Glutamatergic neuron (in vitro differentiated cells): Measurements from ENCODE around the gene ASB2. TPM values are rescaled to one million over a fixed set of nuclear protein-coding genes. Genes with fewer than 3 reads are reported as not detected.

Experiments
- DNase-seq: peaks from one replicate; pipeline ENCODE4 v3.0.0; 2022
- H3K27ac Mint-ChIP-seq: one replicate; pipeline ENCODE4 v1.8.0; 2020; ENCODE audit warnings: mild to moderate bottlenecking, mixed read lengths, inconsistent platforms; ENCODE audit not compliant: unreplicated experiment
- H3K27me3 Mint-ChIP-seq: one replicate; pipeline ENCODE4 v1.8.0; 2020; ENCODE audit warnings: mild to moderate bottlenecking, moderate library complexity, mixed read lengths, inconsistent platforms; ENCODE audit not compliant: unreplicated experiment
- H3K36me3 Mint-ChIP-seq: one replicate; pipeline ENCODE4 v1.8.0; 2020; ENCODE audit warnings: mild to moderate bottlenecking, mixed read lengths, inconsistent platforms; ENCODE audit not compliant: unreplicated experiment
- H3K4me1 Mint-ChIP-seq: one replicate; pipeline ENCODE4 v1.8.0; 2020; ENCODE audit warnings: mild to moderate bottlenecking, low read depth, mixed read lengths, inconsistent platforms; ENCODE audit not compliant: unreplicated experiment
- H3K4me3 Mint-ChIP-seq: one replicate; pipeline ENCODE4 v1.8.0; 2020; ENCODE audit warnings: mild to moderate bottlenecking, mixed read lengths, inconsistent platforms; ENCODE audit not compliant: unreplicated experiment
- H3K9me3 Mint-ChIP-seq: one replicate; pipeline ENCODE4 v1.8.0; 2020; ENCODE audit warnings: mild to moderate bottlenecking, moderate library complexity, mixed read lengths, inconsistent platforms; ENCODE audit not compliant: unreplicated experiment
- total RNA-seq: library from RNA; stranded (reverse); fragmentation: NEBNext Ultra II Directional; extraction: Animal tissue kit (Norgen Biotek cat#: 25700); gene quantifications from one replicate; pipeline ENCODE4 v1.2.1, GENCODE V29; 2021; ENCODE audit not compliant: unreplicated experiment
- TF ChIP-seq, protein P1 (sequence below): fragments of 200-600 bp; sonication (generic); IDR thresholded peaks from one replicate; pipeline ENCODE4 v1.5.0; 2021; ENCODE audit not compliant: partially characterized antibody, unreplicated experiment

The ASB2 gene
- total RNA-seq, 1 donor from 2014 or later, result 16.6 TPM

DNA sequence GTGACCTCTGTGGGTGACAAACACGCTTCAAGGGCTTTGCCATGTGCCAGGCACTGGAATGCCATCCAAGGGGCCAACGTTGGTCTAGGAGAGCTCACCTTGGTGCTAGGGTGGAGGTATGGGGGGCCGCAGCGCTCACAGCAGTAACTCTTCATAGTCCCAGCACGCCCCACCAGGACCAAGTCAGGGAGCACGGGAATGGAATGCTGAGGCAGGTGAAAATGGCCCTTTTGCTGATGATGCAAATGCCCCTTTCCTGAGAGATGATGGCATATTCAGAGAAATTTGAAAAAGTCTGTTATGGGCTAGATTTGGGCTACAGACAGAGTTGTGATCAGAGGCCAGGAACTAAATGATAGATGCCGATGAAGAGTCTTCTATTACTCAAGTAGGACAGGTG, 59.2 kb downstream of the ASB2 start:
- H3K4me1 Mint-ChIP-seq, result no peaks in the 10 kb centered on the region
- no peaks in the 10 kb centered on the region for H3K9me3 Mint-ChIP-seq
- no peak overlapping the region for H3K4me3 Mint-ChIP-seq
- TF ChIP-seq, protein P1, sequence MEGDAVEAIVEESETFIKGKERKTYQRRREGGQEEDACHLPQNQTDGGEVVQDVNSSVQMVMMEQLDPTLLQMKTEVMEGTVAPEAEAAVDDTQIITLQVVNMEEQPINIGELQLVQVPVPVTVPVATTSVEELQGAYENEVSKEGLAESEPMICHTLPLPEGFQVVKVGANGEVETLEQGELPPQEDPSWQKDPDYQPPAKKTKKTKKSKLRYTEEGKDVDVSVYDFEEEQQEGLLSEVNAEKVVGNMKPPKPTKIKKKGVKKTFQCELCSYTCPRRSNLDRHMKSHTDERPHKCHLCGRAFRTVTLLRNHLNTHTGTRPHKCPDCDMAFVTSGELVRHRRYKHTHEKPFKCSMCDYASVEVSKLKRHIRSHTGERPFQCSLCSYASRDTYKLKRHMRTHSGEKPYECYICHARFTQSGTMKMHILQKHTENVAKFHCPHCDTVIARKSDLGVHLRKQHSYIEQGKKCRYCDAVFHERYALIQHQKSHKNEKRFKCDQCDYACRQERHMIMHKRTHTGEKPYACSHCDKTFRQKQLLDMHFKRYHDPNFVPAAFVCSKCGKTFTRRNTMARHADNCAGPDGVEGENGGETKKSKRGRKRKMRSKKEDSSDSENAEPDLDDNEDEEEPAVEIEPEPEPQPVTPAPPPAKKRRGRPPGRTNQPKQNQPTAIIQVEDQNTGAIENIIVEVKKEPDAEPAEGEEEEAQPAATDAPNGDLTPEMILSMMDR, result no peak
- peaks cover 18% of the 10 kb centered on the region for H3K36me3 Mint-ChIP-seq
- peaks cover 2% of the 10 kb centered on the region for H3K27me3 Mint-ChIP-seq
- H3K27ac Mint-ChIP-seq, result no peak overlapping the region
- no peak for DNase-seq

DNA sequence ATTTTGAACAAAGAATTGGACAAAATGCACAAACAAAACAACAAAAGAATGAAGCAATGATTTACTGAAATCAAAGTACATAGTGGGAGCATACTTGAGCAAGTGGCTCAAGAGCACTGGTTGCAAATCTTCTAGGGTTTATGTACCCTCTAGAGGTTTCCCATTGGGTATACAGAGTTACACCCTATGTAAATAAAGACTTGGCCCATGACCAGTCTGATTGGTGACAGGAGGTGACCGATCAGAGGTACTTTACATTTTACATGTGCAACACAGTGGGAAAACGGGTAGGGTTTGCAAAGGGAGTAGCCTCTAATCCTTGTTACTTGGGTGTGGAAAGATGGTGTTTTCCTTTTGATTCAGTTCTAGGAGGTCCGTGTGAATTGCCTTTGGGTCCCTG, 59.9 kb downstream of the ASB2 start:
- peaks cover 18% of the 10 kb centered on the region for H3K36me3 Mint-ChIP-seq
- TF ChIP-seq, protein P1, result no peak
- no peak overlapping the region for H3K27ac Mint-ChIP-seq
- no peak for DNase-seq
- peaks cover 2% of the 10 kb centered on the region for H3K27me3 Mint-ChIP-seq
- no peaks in the 10 kb centered on the region for H3K4me1 Mint-ChIP-seq
- H3K9me3 Mint-ChIP-seq, result no peaks in the 10 kb centered on the region
- H3K4me3 Mint-ChIP-seq, result no peak overlapping the region

DNA sequence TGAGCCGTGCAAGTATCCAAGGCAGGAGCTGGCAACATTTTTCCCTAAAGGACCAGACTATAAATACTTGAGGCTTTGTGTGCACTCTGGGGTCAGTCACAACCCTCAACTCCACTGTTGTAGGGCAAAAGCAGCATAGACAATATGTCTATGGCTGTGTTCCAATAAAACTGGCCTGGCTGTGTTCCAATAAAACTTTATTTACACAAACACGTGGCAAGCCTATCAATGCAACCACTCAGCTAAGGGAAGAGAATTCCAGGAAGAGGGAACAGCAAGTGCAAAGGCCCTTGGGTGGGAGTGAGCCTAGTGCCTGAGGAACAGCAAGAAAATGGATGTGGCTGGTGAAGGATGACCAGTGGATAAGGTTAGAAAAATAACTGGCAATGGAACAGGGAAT, 60.6 kb downstream of the ASB2 start:
- Mint-ChIP-seq H3K27ac (no peak overlapping the region), H3K9me3 (peaks cover 1% of the 10 kb centered on the region), H3K36me3 (peaks cover 18% of the 10 kb centered on the region), H3K4me1 (no peaks in the 10 kb centered on the region), H3K27me3 (peaks cover 2% of the 10 kb centered on the region), H3K4me3 (no peak overlapping the region)
- TF ChIP-seq, protein P1, result no peak
- no peak for DNase-seq

DNA sequence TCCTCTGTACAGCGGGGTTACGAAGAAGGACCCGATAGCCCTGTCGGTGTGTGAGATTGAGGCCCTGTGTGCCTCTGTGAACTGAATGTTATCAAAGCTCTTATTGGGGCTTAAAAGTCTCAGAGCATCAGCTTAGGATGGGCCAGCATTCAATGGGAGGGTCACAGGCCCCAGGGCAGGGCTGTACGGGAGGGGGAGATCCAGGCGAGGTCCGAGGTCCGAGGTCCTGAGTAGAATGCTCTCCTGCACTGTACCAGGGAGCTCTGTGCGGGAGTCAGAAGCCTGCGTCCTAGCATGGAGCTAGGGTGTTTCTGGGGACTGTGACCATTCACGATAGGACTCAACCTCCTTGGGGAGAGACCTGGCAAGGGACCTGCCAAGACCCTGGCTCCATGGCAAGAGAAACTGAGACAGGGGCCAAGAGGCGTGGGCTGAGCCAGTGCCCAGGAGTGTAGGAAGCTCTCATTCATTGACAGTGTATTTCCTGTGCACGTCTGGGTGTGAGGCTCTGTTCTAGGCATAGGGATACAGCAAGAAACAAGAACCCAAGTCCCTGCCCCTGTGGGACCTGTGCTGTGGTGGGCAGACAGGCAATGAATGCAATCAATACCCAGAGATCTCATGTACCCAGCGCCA, 61.2 kb downstream of the ASB2 start:
- no peak overlapping the region for H3K27ac Mint-ChIP-seq
- TF ChIP-seq, protein P1, result no peak

DNA sequence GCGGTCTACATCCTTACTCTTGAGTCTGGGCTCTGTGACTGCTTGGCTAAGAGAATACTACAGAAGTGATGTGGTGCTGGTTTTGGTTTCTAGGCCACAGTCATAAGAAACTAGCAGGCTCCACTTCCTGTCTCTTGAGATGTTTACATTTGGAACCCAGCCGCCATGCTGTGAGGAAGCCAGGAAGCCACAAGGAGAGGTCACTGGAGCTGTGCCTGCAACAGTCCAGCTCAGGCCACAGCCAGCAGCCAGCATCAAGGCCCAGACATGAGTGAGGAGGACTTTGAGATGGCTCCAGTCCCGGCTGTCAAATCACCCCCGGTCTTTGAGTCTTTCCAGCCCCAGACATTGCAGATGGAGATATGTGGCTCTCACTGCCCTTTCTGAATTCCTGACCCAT, 62.1 kb downstream of the ASB2 start:
- no peak for DNase-seq
- H3K4me3 Mint-ChIP-seq, result no peak overlapping the region
- no peaks in the 10 kb centered on the region for H3K4me1 Mint-ChIP-seq
- H3K27me3 Mint-ChIP-seq, result peaks cover 4% of the 10 kb centered on the region
- H3K36me3 Mint-ChIP-seq, result peaks cover 11% of the 10 kb centered on the region
- TF ChIP-seq, protein P1, result no peak
- peaks cover 4% of the 10 kb centered on the region for H3K9me3 Mint-ChIP-seq
- no peak overlapping the region for H3K27ac Mint-ChIP-seq

More for the DNA sequence above, 61.2 kb downstream of the ASB2 start:
- H3K4me1 Mint-ChIP-seq, result no peaks in the 10 kb centered on the region
- peaks cover 2% of the 10 kb centered on the region for H3K27me3 Mint-ChIP-seq
- DNase-seq, result no peak
- no peak overlapping the region for H3K4me3 Mint-ChIP-seq
- peaks cover 18% of the 10 kb centered on the region for H3K36me3 Mint-ChIP-seq
- H3K9me3 Mint-ChIP-seq, result peaks cover 2% of the 10 kb centered on the region
